Body of pancreas (tissue), 4 donors: ENCODE data around the gene TCF7. TPM values are rescaled to one million over a fixed set of nuclear protein-coding genes. Genes with fewer than 3 reads are reported as not detected.
A peak's percentile ranks its signal among the peaks of the same experiment; 100 is the strongest.

ENCODE experiments used
- ATAC-seq: fragments of 150-250 bp; one replicate; pipeline ENCODE4 v1.9.1; 2016
- DNase-seq, 4 donors: peaks; one replicate each; pipeline ENCODE4 v3.0.0-alpha.2; 2019
- H3K27ac ChIP-seq, 4 donors: fragments of 200-600 bp; sonication (generic); 1 replicate in 3 of 4; 2 replicates in 1 of 4; pipeline versions ENCODE4 v1.5.1 to v1.6.1; 2016 to 2019; ENCODE audit warnings: mild to moderate bottlenecking in 1 of 4, mixed read lengths in 1 of 4, moderate library complexity in 1 of 4
- H3K27me3 ChIP-seq, 2 donors: fragments of 200-600 bp; sonication (generic); one replicate each; pipeline ENCODE4 v1.6.0; 2016; ENCODE audit warnings: mild to moderate bottlenecking in 1 of 2
- H3K36me3 ChIP-seq, 2 donors: fragments of 200-600 bp; sonication (generic); replicated peaks in 1 of 2; 2 replicates each; pipeline ENCODE4 v1.5.1; 2016; ENCODE audit warnings: low read depth in 2 of 2; ENCODE audit not compliant: insufficient read depth in 1 of 2
- H3K4me1 ChIP-seq: fragments of 200-600 bp; sonication (generic); one replicate; pipeline ENCODE4 v1.6.0; 2016
- H3K4me3 ChIP-seq, 2 donors: fragments of 200-600 bp; sonication (generic); 1 replicate in 1 of 2; 2 replicates in 1 of 2; pipeline ENCODE4 v1.5.1; 2016 to 2019
- H3K9me3 ChIP-seq, 3 donors: fragments of 200-600 bp; sonication (generic); 1 replicate in 2 of 3; 2 replicates in 1 of 3; pipeline ENCODE4 v1.5.1; 2016
- POLR2A ChIP-seq, 3 donors: fragments of 450-650 bp; IDR thresholded peaks; one replicate each; pipeline ENCODE4 v1.6.1; 2016; ENCODE audit warnings: antibody characterized with exemption in 3 of 3, mild to moderate bottlenecking in 2 of 3
- WGBS, 2 donors: methylation state at CpG; one replicate each; pipeline ENCODE4 v1.1.5; 2017; 5-methylcytosine and 5-hydroxymethylcytosine counted together
- intact Hi-C: fragments of 100-400 bp; cut with DNase I; formaldehyde crosslinking; loops from one replicate; pipeline ENCODE4 v1.15.1; 2023
- total RNA-seq, 2 donors: library from RNA; depleted of rRNA; stranded (reverse); fragments of >200 nt; gene quantifications; one replicate each; pipeline ENCODE4 v1.1.0, GENCODE V29; 2016
- TF ChIP-seq, protein P1 (sequence below), 7 experiments: fragments of 450-650 bp in 4 of 7; fragments of 200-600 bp in 3 of 7; sonication (generic) in 3 of 7; IDR thresholded peaks; one replicate each; pipeline ENCODE4 v1.5.1; 2016 to 2019; ENCODE audit warnings: antibody characterized with exemption in 7 of 7

TCF7 gene
- total RNA-seq, 2 donors from 2014 or later: 6.3 to 9.1 TPM

DNA sequence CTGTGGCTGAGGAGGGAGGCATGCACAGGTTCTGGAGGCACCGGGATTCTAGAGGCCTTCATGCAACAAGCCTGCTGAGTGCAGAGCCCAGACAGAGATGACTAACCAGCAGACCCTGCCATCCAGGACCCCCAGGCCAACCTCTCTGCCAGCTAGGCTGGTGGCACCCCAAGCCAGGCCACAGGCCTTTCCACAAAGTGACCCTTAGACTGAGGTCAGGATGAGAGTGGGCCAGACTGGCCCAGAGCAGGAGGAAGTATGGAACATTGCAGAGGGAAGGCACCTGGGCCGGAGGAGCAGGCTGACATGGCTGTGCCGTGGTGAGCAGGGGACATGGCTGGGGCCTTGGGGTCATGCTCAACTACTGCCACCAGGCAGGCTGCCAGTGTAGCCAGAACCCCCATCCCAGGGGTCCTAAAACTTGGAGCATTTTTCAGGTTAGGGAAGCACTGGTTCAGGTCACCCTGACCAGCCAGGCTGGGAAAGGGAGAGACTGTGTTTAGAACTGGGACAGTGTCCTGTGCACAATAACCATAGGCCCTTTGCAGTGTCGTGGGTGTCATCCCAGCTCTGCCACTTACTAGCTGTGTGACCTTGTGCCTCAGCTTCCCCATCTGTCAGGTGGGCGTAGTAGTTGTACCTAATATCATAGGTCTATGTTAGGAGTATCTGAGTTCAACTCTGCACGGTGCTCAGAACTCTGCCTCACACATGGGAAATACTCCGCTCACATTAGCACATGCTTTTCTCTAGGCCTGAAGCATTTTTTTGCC lies 17.3 kb downstream of the TCF7 start:
- no peaks in the 10 kb centered on the region for H3K9me3 ChIP-seq
- no peak overlapping the region for H3K4me3 ChIP-seq
- H3K27me3 ChIP-seq: no peaks in the 10 kb centered on the region
- DNase-seq: no peak
- peaks cover 18% of the 10 kb centered on the region for H3K4me1 ChIP-seq
- no peaks in the 10 kb centered on the region for H3K36me3 ChIP-seq
- ATAC-seq: no peak
- intact Hi-C loops: no loop called here
- H3K27ac ChIP-seq: no peak overlapping the region
- no peak for TF ChIP-seq POLR2A (IDR thresholded peaks at IDR 0.05)
- TF ChIP-seq, protein P1, sequence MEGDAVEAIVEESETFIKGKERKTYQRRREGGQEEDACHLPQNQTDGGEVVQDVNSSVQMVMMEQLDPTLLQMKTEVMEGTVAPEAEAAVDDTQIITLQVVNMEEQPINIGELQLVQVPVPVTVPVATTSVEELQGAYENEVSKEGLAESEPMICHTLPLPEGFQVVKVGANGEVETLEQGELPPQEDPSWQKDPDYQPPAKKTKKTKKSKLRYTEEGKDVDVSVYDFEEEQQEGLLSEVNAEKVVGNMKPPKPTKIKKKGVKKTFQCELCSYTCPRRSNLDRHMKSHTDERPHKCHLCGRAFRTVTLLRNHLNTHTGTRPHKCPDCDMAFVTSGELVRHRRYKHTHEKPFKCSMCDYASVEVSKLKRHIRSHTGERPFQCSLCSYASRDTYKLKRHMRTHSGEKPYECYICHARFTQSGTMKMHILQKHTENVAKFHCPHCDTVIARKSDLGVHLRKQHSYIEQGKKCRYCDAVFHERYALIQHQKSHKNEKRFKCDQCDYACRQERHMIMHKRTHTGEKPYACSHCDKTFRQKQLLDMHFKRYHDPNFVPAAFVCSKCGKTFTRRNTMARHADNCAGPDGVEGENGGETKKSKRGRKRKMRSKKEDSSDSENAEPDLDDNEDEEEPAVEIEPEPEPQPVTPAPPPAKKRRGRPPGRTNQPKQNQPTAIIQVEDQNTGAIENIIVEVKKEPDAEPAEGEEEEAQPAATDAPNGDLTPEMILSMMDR (IDR thresholded peaks at IDR 0.05): no peak
- 90 to 93% methylated on average over 5 to 6 of the region's 7 CpGs for WGBS, 2 donors

DNA sequence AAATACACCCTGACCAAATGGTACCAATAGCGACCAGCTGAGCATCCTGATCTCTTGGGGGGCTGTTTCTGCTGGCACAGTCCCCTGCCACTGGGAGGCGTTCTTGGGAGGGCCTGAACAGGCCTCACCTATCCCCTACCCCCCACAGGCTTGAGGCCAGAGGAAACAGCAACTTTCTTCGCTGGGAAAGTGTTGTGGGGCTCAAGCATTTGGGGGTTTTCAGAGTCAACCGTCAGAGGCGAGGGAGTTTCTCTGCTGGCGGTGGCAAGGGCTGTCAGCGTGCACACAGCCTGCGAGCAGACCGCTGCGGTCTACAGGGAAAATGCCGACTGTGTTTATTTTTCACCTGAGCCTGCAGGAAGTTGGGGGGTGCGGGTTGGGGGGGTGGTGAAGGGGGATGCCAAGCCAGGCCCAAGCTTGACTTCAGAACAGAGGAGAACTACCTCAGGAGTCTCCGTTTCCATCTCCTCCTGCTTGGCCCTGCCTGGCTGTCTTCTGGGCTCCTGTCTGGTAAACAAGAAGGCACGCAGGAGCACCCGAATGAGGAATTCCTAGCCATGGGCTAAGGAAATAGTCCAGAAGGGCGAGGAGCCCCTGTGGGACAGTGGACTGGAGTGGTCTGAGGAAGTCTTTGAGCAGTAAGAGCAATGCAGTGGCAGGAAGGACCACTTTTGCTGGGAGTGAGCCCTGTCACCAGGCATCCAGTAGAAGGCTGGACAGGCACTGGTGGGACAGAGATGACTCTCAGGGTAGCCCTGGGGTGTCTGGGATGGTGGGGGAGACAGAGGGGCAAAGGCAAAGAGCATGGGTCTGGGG lies 18.1 kb downstream of the TCF7 start:
- ATAC-seq (no peak), DNase-seq (peak in 2 of 4 donors; percentile 5 to 8)
- Histone ChIP-seq H3K9me3 (no peaks in the 10 kb centered on the region), H3K4me3 (no peak overlapping the region), H3K36me3 (no peaks in the 10 kb centered on the region), H3K27me3 (no peaks in the 10 kb centered on the region), H3K4me1 (peaks cover 14% of the 10 kb centered on the region), H3K27ac (no peak overlapping the region)
- 71 to 78% methylated on average over 7 to 16 of the region's 16 CpGs for WGBS, 2 donors
- no peak for TF ChIP-seq POLR2A (IDR thresholded peaks at IDR 0.05)
- TF ChIP-seq, protein P1 (IDR thresholded peaks at IDR 0.05): no peak
- intact Hi-C loops: no loop called here

- Histone ChIP-seq H3K27me3 (no peaks in the 10 kb centered on the region), H3K4me3 (no peak overlapping the region), H3K4me1 (peaks cover 6% of the 10 kb centered on the region), H3K27ac (no peak overlapping the region), H3K36me3 (no peaks in the 10 kb centered on the region), H3K9me3 (no peaks in the 10 kb centered on the region)
- no peak for TF ChIP-seq POLR2A (IDR thresholded peaks at IDR 0.05)
- TF ChIP-seq, protein P1 (IDR thresholded peaks at IDR 0.05): no peak
- intact Hi-C loops: no loop called here
- ATAC-seq (no peak), DNase-seq (peak in 3 of 4 donors; percentile 4 to 11 (median 11))
- WGBS, 2 donors: 90 to 91% methylated on average over 7 to 9 of the region's 9 CpGs
These were observed 18.9 kb downstream of the TCF7 start for GRCh38 chr5:134133188-134133994.

DNA sequence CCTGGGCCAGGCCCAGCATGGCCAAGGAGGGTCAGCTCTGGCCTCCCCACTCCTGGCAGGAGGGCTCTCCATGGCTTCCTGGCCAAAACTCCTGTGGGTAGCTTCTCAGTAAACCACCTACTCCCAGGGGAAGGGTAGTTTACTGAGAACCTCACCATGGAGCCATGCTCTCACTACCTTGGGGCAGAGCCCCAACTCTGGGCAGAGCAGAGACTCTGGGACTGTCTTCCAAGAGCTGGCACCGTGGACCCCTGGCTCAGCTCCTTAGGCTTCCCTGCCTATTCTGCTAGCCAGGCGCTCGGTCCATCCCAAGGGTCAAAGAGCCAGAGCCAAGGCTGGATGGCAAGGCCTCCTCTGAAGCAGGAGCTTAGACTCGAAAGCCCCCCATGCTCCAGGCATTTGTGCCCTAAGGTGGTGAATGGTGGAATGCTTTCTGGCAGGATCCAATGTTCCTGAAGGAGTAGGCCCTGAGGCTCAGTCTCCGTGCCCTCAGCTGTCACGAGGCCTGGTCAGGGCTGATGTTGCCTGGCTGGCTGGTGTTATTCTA lies 19.6 kb downstream of the TCF7 start:
- Histone ChIP-seq H3K4me3 (no peak overlapping the region), H3K9me3 (no peaks in the 10 kb centered on the region), H3K36me3 (no peaks in the 10 kb centered on the region), H3K27ac (no peak overlapping the region), H3K27me3 (no peaks in the 10 kb centered on the region), H3K4me1 (peaks cover 3% of the 10 kb centered on the region)
- DNase-seq (peak in 3 of 4 donors; percentile 5 to 9 (median 8)), ATAC-seq (no peak)
- whole genome bisulfite sequencing, 2 donors: 99 to 100% methylated on average over 3 to 6 of the region's 6 CpGs
- TF ChIP-seq, protein P1 (IDR thresholded peaks at IDR 0.05): no peak
- TF ChIP-seq POLR2A (IDR thresholded peaks at IDR 0.05): no peak
- intact Hi-C loops: no loop called here
